Measurements from ENCODE around the gene STX3.

DNA sequence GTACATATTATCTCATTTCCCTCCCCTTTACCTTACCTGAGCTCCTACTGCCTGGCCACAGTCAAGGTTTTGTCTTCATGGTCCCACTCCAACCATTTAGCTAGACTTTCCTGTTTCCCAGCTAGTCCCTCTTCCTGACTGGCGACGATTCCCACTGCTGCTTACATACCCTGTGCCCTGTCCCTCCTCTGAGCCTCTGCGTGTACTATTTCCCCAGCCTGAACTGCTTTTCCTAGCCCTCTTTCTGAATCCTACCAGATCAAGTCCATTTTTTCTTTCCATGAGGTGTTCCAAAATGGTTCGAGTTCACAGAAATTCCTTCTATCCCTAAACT lies 32.0 kb downstream of the STX3 start:
- TF ChIP-seq, protein P1, sequence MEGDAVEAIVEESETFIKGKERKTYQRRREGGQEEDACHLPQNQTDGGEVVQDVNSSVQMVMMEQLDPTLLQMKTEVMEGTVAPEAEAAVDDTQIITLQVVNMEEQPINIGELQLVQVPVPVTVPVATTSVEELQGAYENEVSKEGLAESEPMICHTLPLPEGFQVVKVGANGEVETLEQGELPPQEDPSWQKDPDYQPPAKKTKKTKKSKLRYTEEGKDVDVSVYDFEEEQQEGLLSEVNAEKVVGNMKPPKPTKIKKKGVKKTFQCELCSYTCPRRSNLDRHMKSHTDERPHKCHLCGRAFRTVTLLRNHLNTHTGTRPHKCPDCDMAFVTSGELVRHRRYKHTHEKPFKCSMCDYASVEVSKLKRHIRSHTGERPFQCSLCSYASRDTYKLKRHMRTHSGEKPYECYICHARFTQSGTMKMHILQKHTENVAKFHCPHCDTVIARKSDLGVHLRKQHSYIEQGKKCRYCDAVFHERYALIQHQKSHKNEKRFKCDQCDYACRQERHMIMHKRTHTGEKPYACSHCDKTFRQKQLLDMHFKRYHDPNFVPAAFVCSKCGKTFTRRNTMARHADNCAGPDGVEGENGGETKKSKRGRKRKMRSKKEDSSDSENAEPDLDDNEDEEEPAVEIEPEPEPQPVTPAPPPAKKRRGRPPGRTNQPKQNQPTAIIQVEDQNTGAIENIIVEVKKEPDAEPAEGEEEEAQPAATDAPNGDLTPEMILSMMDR (IDR thresholded peaks at IDR 0.05), result no peak
- no peak for TF ChIP-seq POLR2A (IDR thresholded peaks at IDR 0.05)
